ENCODE results near the gene SNTB2. TPM values are rescaled to one million over a fixed set of nuclear protein-coding genes. Genes with fewer than 3 reads are reported as not detected.

SNTB2 gene
- total RNA-seq, 4 donors from 2014 or later, result 39.1 to 137 (median 43.0) TPM

DNA sequence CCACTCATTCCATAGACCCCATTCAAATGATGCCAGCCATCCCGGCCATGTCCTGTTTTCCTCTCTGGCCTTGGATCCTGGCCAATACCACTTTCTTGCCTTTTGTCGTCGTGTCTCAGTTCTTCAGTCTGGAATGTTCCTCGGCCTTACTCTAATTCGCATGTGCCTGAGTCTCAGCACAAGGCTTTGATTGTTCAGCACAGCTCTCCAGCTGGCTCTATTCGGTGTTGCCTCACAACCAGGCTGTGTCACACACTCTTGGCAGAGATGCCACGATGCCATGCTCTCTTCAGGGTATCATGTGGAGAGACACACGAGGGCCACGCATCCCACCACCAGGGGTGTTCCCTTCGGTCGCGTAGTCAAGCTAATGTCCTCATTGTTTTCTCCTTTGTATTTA lies 122.4 kb downstream of the SNTB2 start:
- WGBS, 2 donors (ENCODE audit: low coverage in 1 of 2), result 65 to 82% methylated on average over 6 to 10 of the region's 12 CpGs
- peaks cover 0 to 32% (median 14%) of the 10 kb centered on the region in 3 donors for H3K4me1 ChIP-seq
- no peaks in the 10 kb centered on the region for H3K9me3 ChIP-seq
- peaks cover 2 to 30% of the 10 kb centered on the region in 2 donors for H3K36me3 ChIP-seq
- no peaks in the 10 kb centered on the region for H3K27me3 ChIP-seq
- peak overlapping the region in 3 of 4 donors; percentile 11 to 30 (median 12) for H3K27ac ChIP-seq
- ATAC-seq, result no peak
- no peak for TF ChIP-seq POLR2A (IDR thresholded peaks at IDR 0.05)
- no peak for TF ChIP-seq POLR2AphosphoS5 (IDR thresholded peaks at IDR 0.05)
- TF ChIP-seq, protein P1, sequence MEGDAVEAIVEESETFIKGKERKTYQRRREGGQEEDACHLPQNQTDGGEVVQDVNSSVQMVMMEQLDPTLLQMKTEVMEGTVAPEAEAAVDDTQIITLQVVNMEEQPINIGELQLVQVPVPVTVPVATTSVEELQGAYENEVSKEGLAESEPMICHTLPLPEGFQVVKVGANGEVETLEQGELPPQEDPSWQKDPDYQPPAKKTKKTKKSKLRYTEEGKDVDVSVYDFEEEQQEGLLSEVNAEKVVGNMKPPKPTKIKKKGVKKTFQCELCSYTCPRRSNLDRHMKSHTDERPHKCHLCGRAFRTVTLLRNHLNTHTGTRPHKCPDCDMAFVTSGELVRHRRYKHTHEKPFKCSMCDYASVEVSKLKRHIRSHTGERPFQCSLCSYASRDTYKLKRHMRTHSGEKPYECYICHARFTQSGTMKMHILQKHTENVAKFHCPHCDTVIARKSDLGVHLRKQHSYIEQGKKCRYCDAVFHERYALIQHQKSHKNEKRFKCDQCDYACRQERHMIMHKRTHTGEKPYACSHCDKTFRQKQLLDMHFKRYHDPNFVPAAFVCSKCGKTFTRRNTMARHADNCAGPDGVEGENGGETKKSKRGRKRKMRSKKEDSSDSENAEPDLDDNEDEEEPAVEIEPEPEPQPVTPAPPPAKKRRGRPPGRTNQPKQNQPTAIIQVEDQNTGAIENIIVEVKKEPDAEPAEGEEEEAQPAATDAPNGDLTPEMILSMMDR (IDR thresholded peaks at IDR 0.05), result no peak
- no peak for TF ChIP-seq EP300 (IDR thresholded peaks at IDR 0.05)
- no peak overlapping the region for H3K4me3 ChIP-seq

GRCh38 chr16:69310653-69311532 lies 123.9 kb downstream of the SNTB2 start, which contains the start of gene VPS4A:
VPS4A (plus strand) TSS chr16:69311350; CDS start chr16:69311512, 162 bp downstream.
- H3K9me3 ChIP-seq, result no peaks in the 10 kb centered on the region

GRCh38 chr16:69311533-69312387 lies 124.8 kb downstream of the SNTB2 start:
- Histone ChIP-seq H3K36me3 (peaks cover 0 to 41% of the 10 kb centered on the region in 2 donors), H3K4me3 (peak overlapping the region; percentile 69 to 96), H3K9me3 (no peaks in the 10 kb centered on the region), H3K4me1 (peaks cover 0 to 45% (median 14%) of the 10 kb centered on the region in 3 donors), H3K27ac (peak overlapping the region; percentile 45 to 93 (median 90)), H3K27me3 (no peaks in the 10 kb centered on the region)
- 5 to 6% methylated on average over 16 to 31 of the region's 59 CpGs for WGBS, 2 donors (ENCODE audit: low coverage in 1 of 2)
- peak; percentile 53 for ATAC-seq
- no peak for TF ChIP-seq POLR2A (IDR thresholded peaks at IDR 0.05)
- TF ChIP-seq, protein P1 (IDR thresholded peaks at IDR 0.05), result no peak
- TF ChIP-seq EP300 (IDR thresholded peaks at IDR 0.05), result no peak
- TF ChIP-seq POLR2AphosphoS5 (IDR thresholded peaks at IDR 0.05), result no peak

More at GRCh38 chr16:69310653-69311532, 123.9 kb downstream of the SNTB2 start, which contains the start of gene VPS4A:
- Histone ChIP-seq H3K4me3 (peak within 1 kb of the TSS; percentile 69 to 96), H3K27me3 (no peaks in the 10 kb centered on the region), H3K4me1 (peaks cover 0 to 45% (median 14%) of the 10 kb centered on the region in 3 donors), H3K36me3 (peaks cover 0 to 35% of the 10 kb centered on the region in 2 donors), H3K27ac (peak within 1 kb of the TSS; percentile 45 to 93 (median 90))
- TF ChIP-seq POLR2AphosphoS5 (IDR thresholded peaks at IDR 0.05) (peak; percentile 81), EP300 (IDR thresholded peaks at IDR 0.05) (no peak), POLR2A (IDR thresholded peaks at IDR 0.05) (peak; percentile 86 to 88)
- TF ChIP-seq, protein P1 (IDR thresholded peaks at IDR 0.05), result peak in 3 of 4 experiments; percentile 95 to 98 (median 96)
- WGBS, 2 donors (ENCODE audit: low coverage in 1 of 2), result 0 to 18% methylated on average over 10 to 17 of the region's 70 CpGs
- ATAC-seq, result peak; percentile 98

GRCh38 chr16:69313469-69313868 lies 126.5 kb downstream of the SNTB2 start:
- Histone ChIP-seq H3K27me3 (no peaks in the 10 kb centered on the region), H3K4me1 (peaks cover 0 to 45% (median 14%) of the 10 kb centered on the region in 3 donors), H3K36me3 (peaks cover 0 to 57% of the 10 kb centered on the region in 2 donors), H3K4me3 (no peak overlapping the region), H3K9me3 (no peaks in the 10 kb centered on the region), H3K27ac (no peak overlapping the region)
- TF ChIP-seq EP300 (IDR thresholded peaks at IDR 0.05) (no peak), POLR2A (IDR thresholded peaks at IDR 0.05) (no peak), POLR2AphosphoS5 (IDR thresholded peaks at IDR 0.05) (no peak)
- TF ChIP-seq, protein P1 (IDR thresholded peaks at IDR 0.05), result no peak
- ATAC-seq, result no peak
- WGBS, 2 donors (ENCODE audit: low coverage in 1 of 2), result 92 to 100% methylated on average over 5 of the region's 5 CpGs
